Measurements from ENCODE around the gene NVL.

GRCh38 chr1:224325959-224326358 is 4.0 kb downstream of the NVL start:
- TF ChIP-seq CTCF (IDR thresholded peaks at IDR 0.05) (no peak), POLR2A (IDR thresholded peaks at IDR 0.05) (no peak)

Measured in uterus (tissue), 2 donors.